ENCODE measurements around the gene CSF1. TPM values are rescaled to one million over a fixed set of nuclear protein-coding genes. Genes with fewer than 3 reads are reported as not detected.

CSF1 gene
- total RNA-seq, 2 experiments from 2014 or later: 37.7 to 44.8 TPM

GRCh38 chr1:109884242-109884891 lies 26.3 kb upstream of the CSF1 start:
- DNase-seq (no peak), ATAC-seq (no peak)
- H3K9me3 Mint-ChIP-seq (ENCODE audit: low read depth): no peaks in the 10 kb centered on the region
- H3K27me3 Mint-ChIP-seq: no peaks in the 10 kb centered on the region
- intact Hi-C loops (cut with DNase I, micrococcal nuclease): no loop called here
- POLR2A ChIA-PET: no interaction called here
- CTCF ChIA-PET: interaction anchor here (0.6 to 1.0 kb wide), 3 partner anchors 10 to 268 kb away, joined by 3 to 4 read pairs (median 4); no protein-coding TSS in a partner anchor
- peaks cover 6% of the 10 kb centered on the region for H3K4me1 Mint-ChIP-seq
- H3K4me3 Mint-ChIP-seq: no peak overlapping the region
- H3K27ac Mint-ChIP-seq: no peak overlapping the region
- no peaks in the 10 kb centered on the region for H3K36me3 Mint-ChIP-seq (ENCODE audit: low read depth)

- no peak overlapping the region for H3K4me3 Mint-ChIP-seq
- CTCF ChIA-PET: no interaction called here
Measured at GRCh38 chr1:109885589-109885988, 25.1 kb upstream of the CSF1 start.

GRCh38 chr1:109886827-109887226 lies 23.8 kb upstream of the CSF1 start:
- intact Hi-C loops (cut with DNase I, micrococcal nuclease): no loop called here
- Mint-ChIP-seq H3K4me1 (peaks cover 28% of the 10 kb centered on the region), H3K4me3 (no peak overlapping the region), H3K27me3 (no peaks in the 10 kb centered on the region), H3K9me3 (ENCODE audit: low read depth) (no peaks in the 10 kb centered on the region), H3K36me3 (ENCODE audit: low read depth) (no peaks in the 10 kb centered on the region), H3K27ac (no peak overlapping the region)
- ChIA-PET CTCF (no interaction called here), POLR2A (no interaction called here)
- DNase-seq: no peak
- no peak for ATAC-seq

More at GRCh38 chr1:109885589-109885988, 25.1 kb upstream of the CSF1 start:
- Mint-ChIP-seq H3K27me3 (no peaks in the 10 kb centered on the region), H3K9me3 (ENCODE audit: low read depth) (no peaks in the 10 kb centered on the region), H3K27ac (no peak overlapping the region), H3K36me3 (ENCODE audit: low read depth) (no peaks in the 10 kb centered on the region), H3K4me1 (peaks cover 17% of the 10 kb centered on the region)
- intact Hi-C loops (cut with DNase I, micrococcal nuclease): no loop called here
- ATAC-seq: no peak
- DNase-seq: no peak
- POLR2A ChIA-PET: no interaction called here

GRCh38 chr1:109887271-109887670 lies 23.4 kb upstream of the CSF1 start:
- no peak overlapping the region for H3K27ac Mint-ChIP-seq
- CTCF ChIA-PET: no interaction called here
- no peak for DNase-seq

GRCh38 chr1:109887884-109888283 lies 22.8 kb upstream of the CSF1 start:
- CTCF ChIA-PET: no interaction called here
- peaks cover 34% of the 10 kb centered on the region for H3K4me1 Mint-ChIP-seq
- no peak overlapping the region for H3K27ac Mint-ChIP-seq
- H3K27me3 Mint-ChIP-seq: no peaks in the 10 kb centered on the region
- no peaks in the 10 kb centered on the region for H3K36me3 Mint-ChIP-seq (ENCODE audit: low read depth)
- POLR2A ChIA-PET: no interaction called here
- intact Hi-C loops (cut with DNase I, micrococcal nuclease): no loop called here
- no peak for DNase-seq
- no peak overlapping the region for H3K4me3 Mint-ChIP-seq
- ATAC-seq: no peak
- H3K9me3 Mint-ChIP-seq (ENCODE audit: low read depth): no peaks in the 10 kb centered on the region

More at GRCh38 chr1:109887271-109887670, 23.4 kb upstream of the CSF1 start:
- POLR2A ChIA-PET: no interaction called here
- intact Hi-C loops (cut with DNase I, micrococcal nuclease): no loop called here
- no peaks in the 10 kb centered on the region for H3K27me3 Mint-ChIP-seq
- no peaks in the 10 kb centered on the region for H3K9me3 Mint-ChIP-seq (ENCODE audit: low read depth)
- H3K4me1 Mint-ChIP-seq: peaks cover 33% of the 10 kb centered on the region
- H3K4me3 Mint-ChIP-seq: no peak overlapping the region
- no peaks in the 10 kb centered on the region for H3K36me3 Mint-ChIP-seq (ENCODE audit: low read depth)
- no peak for ATAC-seq

GRCh38 chr1:109889094-109889493 lies 21.6 kb upstream of the CSF1 start:
- no peak overlapping the region for H3K4me3 Mint-ChIP-seq
- no peak for ATAC-seq
- no peaks in the 10 kb centered on the region for H3K9me3 Mint-ChIP-seq (ENCODE audit: low read depth)
- H3K27ac Mint-ChIP-seq: peak overlapping the region; percentile 29
- ChIA-PET CTCF (interaction anchor here (0.7 to 2.7 kb wide), 4 partner anchors 9 to 171 kb away, joined by 3 to 9 read pairs (median 3); partner anchors contain the start of gene AHCYL1), POLR2A (interaction anchor here (0.6 kb wide), 1 partner anchor 244 kb away, joined by 4 read pairs; no protein-coding TSS in a partner anchor)
- H3K4me1 Mint-ChIP-seq: peaks cover 34% of the 10 kb centered on the region
- no peaks in the 10 kb centered on the region for H3K27me3 Mint-ChIP-seq
- no peak for DNase-seq
- no peaks in the 10 kb centered on the region for H3K36me3 Mint-ChIP-seq (ENCODE audit: low read depth)
- intact Hi-C loops (cut with DNase I, micrococcal nuclease): no loop called here

GRCh38 chr1:109890115-109890953 lies 20.3 kb upstream of the CSF1 start:
- Mint-ChIP-seq H3K9me3 (ENCODE audit: low read depth) (no peaks in the 10 kb centered on the region), H3K4me3 (no peak overlapping the region), H3K36me3 (ENCODE audit: low read depth) (no peaks in the 10 kb centered on the region), H3K4me1 (peaks cover 34% of the 10 kb centered on the region), H3K27ac (peak overlapping the region; percentile 44), H3K27me3 (no peaks in the 10 kb centered on the region)
- ATAC-seq: peak; percentile 92
- ChIA-PET POLR2A (interaction anchor here (0.8 to 0.9 kb wide), 3 partner anchors 16 to 89 kb away, joined by 3 read pairs; no protein-coding TSS in a partner anchor), CTCF (interaction anchor here (0.6 to 2.7 kb wide), 13 partner anchors 15 to 729 kb away, joined by 3 to 9 read pairs (median 3); partner anchors contain the start of gene AHCYL1)
- intact Hi-C loops (cut with DNase I, micrococcal nuclease): loop anchor here (1.0 to 5.0 kb wide), 2 partner anchors 16 to 98 kb away; no protein-coding TSS in a partner anchor
- peak; percentile 80 for DNase-seq

GRCh38 chr1:109891930-109892329 lies 18.7 kb upstream of the CSF1 start:
- no peaks in the 10 kb centered on the region for H3K27me3 Mint-ChIP-seq
- H3K36me3 Mint-ChIP-seq (ENCODE audit: low read depth): no peaks in the 10 kb centered on the region
- CTCF ChIA-PET: interaction anchor here (0.6 to 1.6 kb wide), 5 partner anchors 11 to 179 kb away, joined by 3 to 4 read pairs (median 4); partner anchors contain the start of gene AHCYL1
- intact Hi-C loops (cut with DNase I, micrococcal nuclease): loop anchor here (5.0 kb wide), 1 partner anchor 100 kb away; no protein-coding TSS in a partner anchor
- no peak overlapping the region for H3K4me3 Mint-ChIP-seq
- POLR2A ChIA-PET: interaction anchor here (0.6 to 0.8 kb wide), 2 partner anchors 28 to 101 kb away, joined by 3 to 4 read pairs; no protein-coding TSS in a partner anchor
- no peak for DNase-seq
- H3K9me3 Mint-ChIP-seq (ENCODE audit: low read depth): no peaks in the 10 kb centered on the region
- H3K27ac Mint-ChIP-seq: no peak overlapping the region
- peaks cover 34% of the 10 kb centered on the region for H3K4me1 Mint-ChIP-seq
- no peak for ATAC-seq

- ATAC-seq (no peak), DNase-seq (no peak)
- ChIA-PET POLR2A (no interaction called here), CTCF (interaction anchor here (0.5 to 1.6 kb wide), 4 partner anchors 11 to 179 kb away, joined by 3 to 7 read pairs (median 4); partner anchors contain the start of gene AHCYL1)
- Mint-ChIP-seq H3K27me3 (no peaks in the 10 kb centered on the region), H3K4me1 (peaks cover 34% of the 10 kb centered on the region), H3K9me3 (ENCODE audit: low read depth) (no peaks in the 10 kb centered on the region), H3K4me3 (no peak overlapping the region), H3K27ac (no peak overlapping the region), H3K36me3 (ENCODE audit: low read depth) (no peaks in the 10 kb centered on the region)
- intact Hi-C loops (cut with DNase I, micrococcal nuclease): loop anchor here (5.0 kb wide), 1 partner anchor 100 kb away; no protein-coding TSS in a partner anchor
Measured at GRCh38 chr1:109892561-109893368, 17.9 kb upstream of the CSF1 start.

GRCh38 chr1:109893532-109894171 lies 17.0 kb upstream of the CSF1 start:
- no peaks in the 10 kb centered on the region for H3K27me3 Mint-ChIP-seq
- H3K36me3 Mint-ChIP-seq (ENCODE audit: low read depth): no peaks in the 10 kb centered on the region
- no peaks in the 10 kb centered on the region for H3K9me3 Mint-ChIP-seq (ENCODE audit: low read depth)
- H3K4me3 Mint-ChIP-seq: no peak overlapping the region
- intact Hi-C loops (cut with DNase I, micrococcal nuclease): loop anchor here (5.0 kb wide), 1 partner anchor 101 kb away; no protein-coding TSS in a partner anchor
- DNase-seq (no peak), ATAC-seq (no peak)
- ChIA-PET POLR2A (no interaction called here), CTCF (interaction anchor here (1.5 kb wide), 1 partner anchor 10 kb away, joined by 7 read pairs; no protein-coding TSS in a partner anchor)
- no peak overlapping the region for H3K27ac Mint-ChIP-seq
- peaks cover 34% of the 10 kb centered on the region for H3K4me1 Mint-ChIP-seq
